IgD-negative memory B cell (primary cell): ENCODE data around the gene C1orf50. TPM values are rescaled to one million over a fixed set of nuclear protein-coding genes. Genes with fewer than 3 reads are reported as not detected.
A peak's percentile ranks its signal among the peaks of the same experiment; 100 is the strongest.
"Not testable (repeated sequence)": the region's sequence is repeated elsewhere in the genome, so short reads cannot be mapped to it uniquely, and the experiment has no call there.

Source experiments
- H3K27ac Mint-ChIP-seq, 3 donors: one replicate each; pipeline ENCODE4 v1.8.0; 2020 to 2022; ENCODE audit warnings: mild to moderate bottlenecking in 3 of 3, mixed read lengths in 3 of 3, moderate library complexity in 1 of 3
- H3K27me3 Mint-ChIP-seq: one replicate; pipeline ENCODE4 v1.8.0; 2021; ENCODE audit warnings: mixed read lengths
- H3K36me3 Mint-ChIP-seq: one replicate; pipeline ENCODE4 v1.8.0; 2020; ENCODE audit warnings: mild to moderate bottlenecking, mixed read lengths
- H3K4me1 Mint-ChIP-seq, 3 donors: one replicate each; pipeline ENCODE4 v1.8.0; 2020 to 2022; ENCODE audit warnings: mixed read lengths in 3 of 3, mild to moderate bottlenecking in 1 of 3
- H3K4me3 Mint-ChIP-seq, 4 donors: one replicate each; pipeline ENCODE4 v1.8.0; 2020 to 2022; ENCODE audit warnings: mild to moderate bottlenecking in 4 of 4, mixed read lengths in 4 of 4, moderate library complexity in 3 of 4
- H3K9me3 Mint-ChIP-seq, 3 donors: one replicate each; pipeline ENCODE4 v1.8.0; 2020 to 2021; ENCODE audit warnings: mixed read lengths in 3 of 3, mild to moderate bottlenecking in 1 of 3
- polyA plus RNA-seq: library from polyadenylated mRNA; unstranded; fragments of 300-500 nt; fragmentation: Illumina TruSeq; gene quantifications from one replicate; pipeline ENCODE4 v1.2.3, GENCODE V29; 2021

The C1orf50 gene
- 4.2 TPM for polyA plus RNA-seq

DNA sequence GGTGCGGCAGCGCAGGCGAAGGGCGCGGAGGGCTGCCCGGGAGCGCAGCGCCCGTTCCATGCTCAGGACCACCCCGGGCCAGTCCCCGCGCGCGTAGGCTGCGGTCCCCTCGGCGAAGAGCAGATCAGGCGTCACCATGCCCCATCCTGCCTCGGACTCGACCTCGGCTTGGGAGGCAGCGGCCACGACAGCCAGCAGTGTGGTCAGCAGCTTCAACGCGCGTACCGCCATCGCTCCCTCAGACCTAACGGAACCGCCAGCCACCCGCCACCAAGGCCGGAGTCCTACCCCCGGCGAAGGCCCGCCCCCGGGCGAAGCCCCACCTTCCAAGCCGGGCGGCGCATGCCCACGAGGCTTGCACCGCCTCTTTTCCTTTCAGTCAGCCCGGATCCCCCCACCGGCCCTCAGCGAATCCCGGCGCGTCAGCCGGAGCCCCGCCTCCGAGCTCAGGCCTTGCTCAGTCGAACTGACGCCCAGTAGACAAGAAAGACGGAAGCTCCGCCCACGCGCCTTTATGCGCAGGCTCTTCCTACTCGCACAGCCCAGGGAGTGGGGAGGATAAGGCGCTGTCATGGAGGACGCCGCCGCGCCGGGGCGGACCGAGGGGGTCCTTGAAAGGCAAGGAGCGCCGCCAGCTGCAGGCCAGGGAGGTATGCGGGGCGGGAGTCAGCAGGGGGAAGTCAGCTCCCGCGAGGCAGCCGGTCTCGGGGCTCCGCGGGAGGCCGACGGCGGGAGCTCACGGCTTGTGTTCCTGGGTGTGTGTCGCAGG lies at the start of gene C1orf50, which contains the start of gene P3H1:
Gene C1orf50, plus strand, starts transcription at position 509 of the 769 bp plus-strand sequence. Its CDS starts 63 bp downstream, at position 572.
Gene P3H1, minus strand, starts transcription at position 288 of the 769 bp plus-strand sequence. Its CDS starts 57 bp downstream, at position 231.
- Mint-ChIP-seq H3K9me3 (no peaks in the 10 kb centered on the region), H3K4me3 (no peak within 1 kb of the TSS), H3K4me1 (peaks cover 17 to 24% (median 20%) of the 10 kb centered on the region in 3 donors), H3K27ac (peak within 1 kb of the TSS; percentile 76 to 94 (median 87)), H3K36me3 (no peaks in the 10 kb centered on the region), H3K27me3 (no peaks in the 10 kb centered on the region)

DNA sequence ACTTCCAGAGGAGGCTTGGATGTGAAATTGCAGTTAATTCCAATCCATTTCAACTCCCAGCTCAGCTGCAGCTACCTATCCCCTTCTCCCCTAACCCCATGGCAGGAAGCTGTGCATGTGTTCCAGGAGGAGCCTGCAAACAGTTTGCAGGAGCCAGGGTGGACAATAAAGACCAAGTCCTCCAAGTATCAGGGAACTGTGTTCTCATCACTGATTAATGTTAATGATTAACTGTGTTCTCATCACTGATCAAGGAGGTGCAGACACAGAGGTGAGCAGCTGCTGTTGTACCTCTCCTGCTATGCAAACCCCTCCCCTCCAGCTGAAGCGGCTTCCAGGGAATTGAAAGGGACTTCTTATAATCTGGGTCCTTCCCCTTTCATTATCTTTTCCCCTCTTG lies 46.2 kb upstream of the C1orf50 start:
- Mint-ChIP-seq H3K4me3 (no peak overlapping the region), H3K4me1 (peaks cover 0 to 6% (median 3%) of the 10 kb centered on the region in 3 donors), H3K27me3 (no peaks in the 10 kb centered on the region), H3K36me3 (peaks cover 12% of the 10 kb centered on the region), H3K27ac (peak overlapping the region in 1 of 3 donors; percentile 59), H3K9me3 (peaks cover 0 to 2% (median 0%) of the 10 kb centered on the region in 3 donors)

- Mint-ChIP-seq H3K27me3 (no peaks in the 10 kb centered on the region), H3K9me3 (no peaks in the 10 kb centered on the region), H3K4me3 (no peak overlapping the region), H3K36me3 (peaks cover 9% of the 10 kb centered on the region), H3K4me1 (peaks cover 0 to 6% (median 1%) of the 10 kb centered on the region in 3 donors), H3K27ac (no peak overlapping the region)
These were observed 45.1 kb upstream of the C1orf50 start for GRCh38 chr1:42721926-42722325.

GRCh38 chr1:42722403-42722802 lies 44.6 kb upstream of the C1orf50 start:
- not testable (repeated sequence) for H3K4me3 Mint-ChIP-seq, H3K36me3 Mint-ChIP-seq, H3K27me3 Mint-ChIP-seq, H3K27ac Mint-ChIP-seq, H3K4me1 Mint-ChIP-seq, H3K9me3 Mint-ChIP-seq

- H3K4me1 Mint-ChIP-seq = peaks cover 0 to 1% (median 0%) of the 10 kb centered on the region in 3 donors
- no peaks in the 10 kb centered on the region for H3K27me3 Mint-ChIP-seq
- H3K36me3 Mint-ChIP-seq = peaks cover 4% of the 10 kb centered on the region
- H3K27ac Mint-ChIP-seq = no peak overlapping the region
- no peaks in the 10 kb centered on the region for H3K9me3 Mint-ChIP-seq
- H3K4me3 Mint-ChIP-seq = peak overlapping the region in 1 of 4 donors; percentile 70
These were observed 43.5 kb upstream of the C1orf50 start for GRCh38 chr1:42723511-42723910.

DNA sequence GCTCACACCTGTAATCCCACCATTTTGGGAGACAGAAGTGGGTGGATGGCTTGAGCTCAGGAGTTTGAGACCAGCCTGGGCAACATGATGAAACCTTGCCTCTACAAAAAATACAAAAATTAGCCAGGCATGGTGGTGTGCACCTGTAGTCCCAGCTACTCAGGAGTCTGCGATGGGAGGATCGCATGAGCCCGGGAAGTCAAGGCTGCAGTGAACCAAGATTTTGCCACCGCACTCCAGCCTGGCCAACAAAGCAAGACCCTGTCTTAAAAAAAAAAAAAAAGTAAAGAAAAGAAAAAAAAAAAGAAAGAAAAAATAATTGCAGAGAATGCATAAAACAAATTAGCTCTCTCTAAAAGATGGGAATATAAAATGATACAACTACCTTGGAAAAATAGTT lies 41.2 kb upstream of the C1orf50 start:
- not testable (repeated sequence) for H3K36me3 Mint-ChIP-seq, H3K9me3 Mint-ChIP-seq, H3K4me3 Mint-ChIP-seq, H3K4me1 Mint-ChIP-seq, H3K27me3 Mint-ChIP-seq
- peak overlapping the region in 1 of 3 donors; percentile 24 for H3K27ac Mint-ChIP-seq

- H3K27ac Mint-ChIP-seq = peak overlapping the region in 1 of 3 donors; percentile 48
- no peaks in the 10 kb centered on the region for H3K9me3 Mint-ChIP-seq
- peaks cover 2% of the 10 kb centered on the region for H3K36me3 Mint-ChIP-seq
- no peak overlapping the region for H3K4me3 Mint-ChIP-seq
- no peaks in the 10 kb centered on the region for H3K27me3 Mint-ChIP-seq
- H3K4me1 Mint-ChIP-seq = peaks cover 6 to 9% (median 7%) of the 10 kb centered on the region in 3 donors
These were observed 37.0 kb upstream of the C1orf50 start for GRCh38 chr1:42730002-42730401.

GRCh38 chr1:42730988-42731387 lies 36.1 kb upstream of the C1orf50 start:
- peaks cover 6 to 9% (median 7%) of the 10 kb centered on the region in 3 donors for H3K4me1 Mint-ChIP-seq
- H3K27me3 Mint-ChIP-seq = no peaks in the 10 kb centered on the region
- no peak overlapping the region for H3K27ac Mint-ChIP-seq
- H3K36me3 Mint-ChIP-seq = no peaks in the 10 kb centered on the region
- H3K4me3 Mint-ChIP-seq = no peak overlapping the region
- no peaks in the 10 kb centered on the region for H3K9me3 Mint-ChIP-seq

- no peaks in the 10 kb centered on the region for H3K27me3 Mint-ChIP-seq
- no peaks in the 10 kb centered on the region for H3K36me3 Mint-ChIP-seq
- H3K27ac Mint-ChIP-seq = no peak overlapping the region
These were observed 35.5 kb upstream of the C1orf50 start for GRCh38 chr1:42731585-42731984.

GRCh38 chr1:42732126-42732680 lies 34.8 kb upstream of the C1orf50 start:
- H3K27ac Mint-ChIP-seq = no peak overlapping the region
- H3K4me3 Mint-ChIP-seq = no peak overlapping the region
- peaks cover 10 to 15% (median 11%) of the 10 kb centered on the region in 3 donors for H3K4me1 Mint-ChIP-seq
- no peaks in the 10 kb centered on the region for H3K27me3 Mint-ChIP-seq
- no peaks in the 10 kb centered on the region for H3K36me3 Mint-ChIP-seq
- no peaks in the 10 kb centered on the region for H3K9me3 Mint-ChIP-seq

More at GRCh38 chr1:42731585-42731984, 35.5 kb upstream of the C1orf50 start:
- Mint-ChIP-seq H3K4me1 (peaks cover 6 to 9% (median 7%) of the 10 kb centered on the region in 3 donors), H3K4me3 (no peak overlapping the region), H3K9me3 (no peaks in the 10 kb centered on the region)

DNA sequence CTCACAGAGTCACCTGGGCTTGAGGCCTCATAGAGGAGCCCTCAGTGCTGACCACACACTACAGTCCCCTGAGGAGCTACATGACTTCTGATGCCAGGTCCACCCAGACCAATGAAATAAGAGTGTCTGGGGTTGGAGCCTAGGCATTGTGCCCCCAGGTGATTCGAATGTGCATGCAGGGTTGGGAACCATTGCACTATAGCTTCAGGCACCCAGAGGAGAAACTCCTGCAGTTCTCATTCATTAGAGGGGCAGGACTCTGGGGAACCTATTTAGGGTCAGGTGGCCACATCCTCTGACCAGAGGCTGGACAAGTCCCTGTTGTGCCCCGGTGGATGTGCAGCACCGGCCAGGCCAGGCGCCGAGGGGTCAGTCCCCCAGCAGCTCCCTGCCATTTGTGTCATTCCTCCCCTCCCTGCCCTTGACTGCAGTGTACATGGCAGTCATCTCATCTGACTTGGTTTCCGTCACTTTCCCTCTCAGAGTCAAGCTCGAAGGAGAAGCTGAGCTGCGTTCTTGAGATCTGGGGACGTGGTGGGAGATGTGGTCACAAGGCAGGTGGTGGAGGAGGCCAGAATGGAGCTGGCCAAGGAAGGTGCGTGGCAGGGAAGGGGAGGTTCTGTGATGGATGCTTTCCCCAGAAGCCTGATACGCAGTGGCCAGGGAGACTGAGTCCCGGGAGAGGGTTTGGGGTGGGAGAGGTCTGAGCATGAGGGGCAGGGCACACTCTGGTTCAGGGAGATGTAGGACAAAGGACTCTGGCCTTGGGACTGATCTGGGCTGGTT lies 33.4 kb upstream of the C1orf50 start:
- H3K27ac Mint-ChIP-seq = no peak overlapping the region
- no peaks in the 10 kb centered on the region for H3K36me3 Mint-ChIP-seq
- no peaks in the 10 kb centered on the region for H3K27me3 Mint-ChIP-seq

GRCh38 chr1:42734201-42735035 lies 32.6 kb upstream of the C1orf50 start:
- Mint-ChIP-seq H3K27me3 (no peaks in the 10 kb centered on the region), H3K36me3 (no peaks in the 10 kb centered on the region), H3K4me3 (no peak overlapping the region), H3K9me3 (no peaks in the 10 kb centered on the region), H3K27ac (peak overlapping the region in 1 of 3 donors; percentile 82), H3K4me1 (peaks cover 13 to 17% (median 15%) of the 10 kb centered on the region in 3 donors)

More for the DNA sequence above, 33.4 kb upstream of the C1orf50 start:
- Mint-ChIP-seq H3K9me3 (no peaks in the 10 kb centered on the region), H3K4me3 (no peak overlapping the region), H3K4me1 (peaks cover 13 to 17% (median 15%) of the 10 kb centered on the region in 3 donors)

GRCh38 chr1:42735056-42735455 lies 32.0 kb upstream of the C1orf50 start:
- Mint-ChIP-seq H3K4me1 (peaks cover 13 to 17% (median 15%) of the 10 kb centered on the region in 3 donors), H3K27me3 (no peaks in the 10 kb centered on the region), H3K4me3 (no peak overlapping the region), H3K27ac (peak overlapping the region in 1 of 3 donors; percentile 82), H3K36me3 (no peaks in the 10 kb centered on the region), H3K9me3 (no peaks in the 10 kb centered on the region)

- Mint-ChIP-seq H3K36me3 (no peaks in the 10 kb centered on the region), H3K4me1 (peaks cover 13 to 17% (median 15%) of the 10 kb centered on the region in 3 donors), H3K9me3 (no peaks in the 10 kb centered on the region), H3K27ac (no peak overlapping the region), H3K27me3 (no peaks in the 10 kb centered on the region), H3K4me3 (no peak overlapping the region)
These were observed 31.5 kb upstream of the C1orf50 start for GRCh38 chr1:42735477-42736105.
